Right lobe of liver (tissue), 4 donors: ENCODE measurements around the gene UBP1.

ENCODE experiments used
- POLR2A ChIP-seq: fragments of 450-650 bp; IDR thresholded peaks from one replicate; pipeline ENCODE4 v1.6.1; 2017; ENCODE audit warnings: antibody characterized with exemption, mild to moderate bottlenecking
- TF ChIP-seq, protein P1 (sequence below), 4 donors: fragments of 200-600 bp in 3 of 4; fragments of 450-650 bp in 1 of 4; IDR thresholded peaks; one replicate each; pipeline versions ENCODE4 v1.5.1 to v1.8.0; 2016 to 2022; ENCODE audit warnings: antibody characterized with exemption in 4 of 4, mild to moderate bottlenecking in 2 of 4
- donor health status: DM: no; HTN: no; CAD: no.
- donor health status: DM: no; HTN: no; CAD: no.
- donor health status: DM: no; HTN: yes; CAD: no.

DNA sequence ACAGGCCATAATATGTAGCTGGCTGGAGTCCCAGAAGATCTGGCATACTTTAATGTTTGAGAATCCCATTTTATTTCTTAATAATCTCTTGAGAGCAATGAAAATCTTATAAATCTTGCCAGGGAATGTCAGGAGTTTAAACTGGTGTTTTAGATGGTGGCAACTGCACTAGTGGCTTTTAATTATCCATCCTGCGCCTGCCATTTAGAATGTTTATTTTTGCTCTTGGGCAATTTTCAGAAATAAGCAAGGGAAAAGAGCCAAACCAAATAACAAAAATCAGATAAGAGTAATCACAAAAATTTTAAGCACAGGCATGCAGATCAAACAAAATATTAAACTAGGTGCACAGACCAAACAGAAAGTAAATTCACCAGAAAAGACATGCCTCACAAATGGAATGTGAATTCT, 41.9 kb upstream of the UBP1 start:
- no peak for TF ChIP-seq POLR2A
- TF ChIP-seq, protein P1, sequence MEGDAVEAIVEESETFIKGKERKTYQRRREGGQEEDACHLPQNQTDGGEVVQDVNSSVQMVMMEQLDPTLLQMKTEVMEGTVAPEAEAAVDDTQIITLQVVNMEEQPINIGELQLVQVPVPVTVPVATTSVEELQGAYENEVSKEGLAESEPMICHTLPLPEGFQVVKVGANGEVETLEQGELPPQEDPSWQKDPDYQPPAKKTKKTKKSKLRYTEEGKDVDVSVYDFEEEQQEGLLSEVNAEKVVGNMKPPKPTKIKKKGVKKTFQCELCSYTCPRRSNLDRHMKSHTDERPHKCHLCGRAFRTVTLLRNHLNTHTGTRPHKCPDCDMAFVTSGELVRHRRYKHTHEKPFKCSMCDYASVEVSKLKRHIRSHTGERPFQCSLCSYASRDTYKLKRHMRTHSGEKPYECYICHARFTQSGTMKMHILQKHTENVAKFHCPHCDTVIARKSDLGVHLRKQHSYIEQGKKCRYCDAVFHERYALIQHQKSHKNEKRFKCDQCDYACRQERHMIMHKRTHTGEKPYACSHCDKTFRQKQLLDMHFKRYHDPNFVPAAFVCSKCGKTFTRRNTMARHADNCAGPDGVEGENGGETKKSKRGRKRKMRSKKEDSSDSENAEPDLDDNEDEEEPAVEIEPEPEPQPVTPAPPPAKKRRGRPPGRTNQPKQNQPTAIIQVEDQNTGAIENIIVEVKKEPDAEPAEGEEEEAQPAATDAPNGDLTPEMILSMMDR (IDR thresholded peaks at IDR 0.05), result no peak
